HCT116 (cell line): ENCODE results near the gene ADGRE1. TPM values are rescaled to one million over a fixed set of nuclear protein-coding genes. Genes with fewer than 3 reads are reported as not detected.

Experiments
- ATAC-seq: fragments of 200-7000 bp; cut with Tn5 transposase; 2 replicates; pipeline ENCODE4 v1.9.1; 2020; ENCODE audit warnings: mild to moderate bottlenecking, moderate library complexity
- BruUV-seq: library from RNA; stranded (reverse); fragments of 400-500 nt; replicated peaks from 2 replicates; lab custom pipeline; 2021; lab: Mats Ljungman, UMichigan
- CTCF ChIA-PET: fragments of 300-600 bp; sonication (Branson Sonifier 250); formaldehyde crosslinking; loops from one replicate; lab custom pipeline; 2021; ENCODE audit warnings: antibody characterized with exemption; lab: Charles Lee
- POLR2A ChIA-PET: fragments of 300-600, 350-600 bp; sonication (Branson Sonifier 250); formaldehyde crosslinking; loops from one replicate; lab custom pipeline; 2021; ENCODE audit warnings: antibody characterized with exemption; lab: Charles Lee
- RAD21 ChIA-PET, 2 experiments: fragments of 300-600 bp; sonication (Branson Sonifier 250); formaldehyde crosslinking; loops; one replicate each; lab custom pipeline; 2023; ENCODE audit warnings: low total read pairs in 2 of 2; ENCODE audit not compliant: uncharacterized antibody in 2 of 2, unreplicated experiment in 2 of 2, low non-redundant PET in 1 of 2; lab: Charles Lee
- DNase-seq: peaks from one replicate; pipeline ENCODE4 v3.0.0-alpha.2; 2010; ENCODE audit warnings: low read depth, low spot score
- H2AFZ ChIP-seq: fragments of 200-600 bp; shearing (Covaris generic), sonication (generic); 2 replicates; pipeline ENCODE4 v1.6.1; 2017; ENCODE audit warnings: low read depth, mixed run types, mixed read lengths, antibody characterized with exemption, low read length; ENCODE audit not compliant: poor library complexity, severe bottlenecking
- H3K27ac ChIP-seq: 2 replicates; pipeline ENCODE4 v1.5.1; 2012; ENCODE audit warnings: low read depth, low read length
- H3K27me3 ChIP-seq: fragments of 200-600 bp; sonication (generic); 2 replicates; pipeline ENCODE4 v1.6.1; 2016; ENCODE audit warnings: mixed run types, low read length, mixed read lengths; ENCODE audit not compliant: insufficient read depth
- H3K36me3 ChIP-seq, 2 experiments: fragments of 200-500 bp in 1 of 2; fragments of 200-600 bp in 1 of 2; sonication (Bioruptor generic) in 1 of 2; sonication (generic) in 1 of 2; 2 replicates each; pipeline versions ENCODE4 v1.5.1 to v1.6.1; 2014 to 2016; ENCODE audit warnings: low read length in 2 of 2, inconsistent platforms in 1 of 2, mixed read lengths in 1 of 2, mixed run types in 1 of 2; ENCODE audit not compliant: insufficient read depth in 2 of 2, control insufficient read depth in 1 of 2
- H3K4me1 ChIP-seq, 2 experiments: fragments of 200-600 bp in 1 of 2; sonication (generic) in 1 of 2; 2 replicates each; pipeline versions ENCODE4 v1.5.1 to v1.6.1; 2012 to 2017; ENCODE audit warnings: low read length in 2 of 2, inconsistent platforms in 1 of 2, mild to moderate bottlenecking in 1 of 2, mixed read lengths in 1 of 2, mixed run types in 1 of 2, moderate library complexity in 1 of 2; ENCODE audit not compliant: insufficient read depth in 2 of 2, control insufficient read depth in 1 of 2
- H3K4me2 ChIP-seq: fragments of 200-600 bp; sonication (generic); 2 replicates; pipeline ENCODE4 v1.6.1; 2017; ENCODE audit warnings: mixed run types, low read length, mixed read lengths
- H3K4me3 ChIP-seq, 2 experiments: fragments of 200-600 bp in 1 of 2; sonication (generic) in 1 of 2; replicated peaks in 1 of 2; 2 replicates each; pipeline ENCODE4 v1.5.1; 2011 to 2016; ENCODE audit warnings: low read length in 2 of 2, control low read depth in 1 of 2, low read depth in 1 of 2, mild to moderate bottlenecking in 1 of 2, mixed read lengths in 1 of 2, mixed run types in 1 of 2
- H3K79me2 ChIP-seq: fragments of 200-600 bp; sonication (generic); 2 replicates; pipeline ENCODE4 v1.6.1; 2017; ENCODE audit warnings: mild to moderate bottlenecking, mixed run types, low read length, moderate library complexity, mixed read lengths; ENCODE audit not compliant: insufficient read depth
- H3K9ac ChIP-seq: fragments of 200-600 bp; sonication (generic); 2 replicates; pipeline ENCODE4 v1.6.1; 2016; ENCODE audit warnings: low read length, mixed read lengths
- H3K9me2 ChIP-seq: fragments of 200-600 bp; sonication (generic), shearing (Covaris generic); 2 replicates; pipeline ENCODE4 v1.6.1; 2017; ENCODE audit warnings: mixed run types, mild to moderate bottlenecking, moderate library complexity; ENCODE audit not compliant: insufficient read depth
- H3K9me3 ChIP-seq, 2 experiments: fragments of 200-500 bp in 1 of 2; fragments of 200-600 bp in 1 of 2; sonication (Bioruptor generic) in 1 of 2; sonication (generic) in 1 of 2; 2 replicates each; pipeline ENCODE4 v1.6.1; 2014 to 2017; ENCODE audit warnings: low read length in 2 of 2, mixed read lengths in 2 of 2, inconsistent platforms in 1 of 2, low read depth in 1 of 2, mild to moderate bottlenecking in 1 of 2, mixed run types in 1 of 2, moderate library complexity in 1 of 2; ENCODE audit not compliant: control insufficient read depth in 1 of 2, insufficient read depth in 1 of 2
- H4K20me1 ChIP-seq: fragments of 200-600 bp; sonication (generic), shearing (Covaris generic); 2 replicates; pipeline ENCODE4 v1.6.1; 2017; ENCODE audit warnings: mixed run types, mild to moderate bottlenecking, moderate library complexity; ENCODE audit not compliant: insufficient read depth
- CBX3 ChIP-seq: IDR thresholded peaks from 2 replicates; pipeline ENCODE4 v1.6.1; 2012; ENCODE audit warnings: low read depth
- CEBPB ChIP-seq: IDR thresholded peaks from 2 replicates; pipeline ENCODE4 v1.6.1; 2012; ENCODE audit warnings: low read depth
- EGR1 ChIP-seq: IDR thresholded peaks from 2 replicates; pipeline ENCODE4 v1.6.1; 2012; ENCODE audit warnings: low read depth
- EZH2 ChIP-seq: fragments of 200-600 bp; sonication (generic); IDR thresholded peaks from 2 replicates; pipeline ENCODE4 v1.6.1; 2017; ENCODE audit warnings: antibody characterized with exemption, mixed run types
- FOSL1 ChIP-seq: IDR thresholded peaks from 2 replicates; pipeline ENCODE4 v1.6.1; 2012; ENCODE audit warnings: low read depth
- JUND ChIP-seq: IDR thresholded peaks from 2 replicates; pipeline ENCODE4 v1.6.1; 2012
- POLR2A ChIP-seq: IDR thresholded peaks from 2 replicates; pipeline ENCODE4 v1.7.0; 2011; ENCODE audit warnings: borderline replicate concordance; ENCODE audit not compliant: insufficient read depth, insufficient read length; ENCODE audit errors: extremely low read depth
- POLR2AphosphoS5 ChIP-seq: IDR thresholded peaks from 2 replicates; pipeline ENCODE4 v1.6.1; 2011; ENCODE audit warnings: mild to moderate bottlenecking, low read depth, low read length, moderate library complexity
- RAD21 ChIP-seq: IDR thresholded peaks from 2 replicates; pipeline ENCODE4 v1.6.1; 2012; ENCODE audit warnings: low read depth, mild to moderate bottlenecking
- SP1 ChIP-seq: IDR thresholded peaks from 2 replicates; pipeline ENCODE4 v1.6.1; 2012; ENCODE audit warnings: low read depth
- TCF7L2 ChIP-seq: IDR thresholded peaks from 2 replicates; pipeline ENCODE4 v1.7.0; 2011; ENCODE audit warnings: borderline replicate concordance, inconsistent platforms; ENCODE audit not compliant: insufficient read depth, insufficient read length; ENCODE audit errors: extremely low read depth
- YY1 ChIP-seq: IDR thresholded peaks from 2 replicates; pipeline ENCODE4 v1.6.1; 2011; ENCODE audit warnings: low read length, low read depth, moderate library complexity, mild to moderate bottlenecking; ENCODE audit not compliant: insufficient replicate concordance; ENCODE audit errors: extremely low read depth
- intact Hi-C: fragments of 100-400 bp; cut with micrococcal nuclease; formaldehyde crosslinking; loops from 2 replicates; pipeline ENCODE4 v1.10.0; 2022
- total RNA-seq: library from RNA; stranded (reverse); gene quantifications from one replicate; pipeline ENCODE4 v1.2.1, GENCODE V29; 2021; ENCODE audit not compliant: unreplicated experiment
- TF ChIP-seq, protein P1 (sequence below), 3 experiments: fragments of 200-600 bp in 1 of 3; sonication (generic) in 1 of 3; IDR thresholded peaks in 2 of 3; conservative IDR thresholded peaks in 1 of 3; 2 replicates each; pipeline ENCODE4 v1.5.1; 2012 to 2017; ENCODE audit warnings: low read depth in 2 of 3, low read length in 2 of 3, antibody characterized with exemption in 1 of 3, borderline replicate concordance in 1 of 3, control low read depth in 1 of 3, mild to moderate bottlenecking in 1 of 3, mixed read lengths in 1 of 3, mixed run types in 1 of 3, moderate library complexity in 1 of 3; ENCODE audit not compliant: insufficient read depth in 1 of 3
- TF ChIP-seq, protein P2 (sequence below): IDR thresholded peaks from 2 replicates; pipeline ENCODE4 v1.6.1; 2011; ENCODE audit warnings: mild to moderate bottlenecking, low read length, moderate library complexity; ENCODE audit not compliant: insufficient replicate concordance; ENCODE audit errors: extremely low read depth
- TF ChIP-seq, protein P3 (sequence below): IDR thresholded peaks from 2 replicates; pipeline ENCODE4 v1.6.1; 2012

Gene ADGRE1
- total RNA-seq, 1 experiment from 2014 or later: not detected

DNA sequence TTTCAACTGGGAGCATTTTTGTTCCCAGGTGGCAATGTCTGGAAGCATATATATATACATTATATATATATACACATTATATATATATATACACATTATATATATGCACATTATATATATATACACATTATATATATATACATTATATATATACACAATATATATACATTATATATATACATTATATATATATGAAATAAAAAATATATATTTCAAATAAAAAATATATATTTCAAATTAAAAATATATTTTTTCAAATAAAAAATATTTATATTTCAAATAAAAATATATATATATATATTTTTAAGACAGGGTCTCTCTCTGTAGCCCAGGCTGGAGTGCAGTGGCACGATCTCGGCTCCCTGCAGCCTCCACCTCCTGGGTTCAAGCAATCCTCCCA lies 61.5 kb downstream of the ADGRE1 start:
- ChIA-PET POLR2A (no interaction called here), CTCF (interaction anchor here (2.5 kb wide), 1 partner anchor 15 kb away, joined by 10 read pairs; no protein-coding TSS in a partner anchor), RAD21 (no interaction called here)
- no TSS peak for BruUV-seq
- no peak overlapping the region for H3K4me3 ChIP-seq
- intact Hi-C loops: loop anchor here (10.0 kb wide), 1 partner anchor 396 kb away; the partner anchor contains the start of gene ARHGEF18
- TF ChIP-seq CEBPB: no peak
- TF ChIP-seq JUND: no peak
- no peak for TF ChIP-seq CBX3
- no peak for TF ChIP-seq SP1
- TF ChIP-seq EZH2: no peak
- TF ChIP-seq POLR2AphosphoS5: no peak
- TF ChIP-seq EGR1: no peak
- TF ChIP-seq, protein P1, sequence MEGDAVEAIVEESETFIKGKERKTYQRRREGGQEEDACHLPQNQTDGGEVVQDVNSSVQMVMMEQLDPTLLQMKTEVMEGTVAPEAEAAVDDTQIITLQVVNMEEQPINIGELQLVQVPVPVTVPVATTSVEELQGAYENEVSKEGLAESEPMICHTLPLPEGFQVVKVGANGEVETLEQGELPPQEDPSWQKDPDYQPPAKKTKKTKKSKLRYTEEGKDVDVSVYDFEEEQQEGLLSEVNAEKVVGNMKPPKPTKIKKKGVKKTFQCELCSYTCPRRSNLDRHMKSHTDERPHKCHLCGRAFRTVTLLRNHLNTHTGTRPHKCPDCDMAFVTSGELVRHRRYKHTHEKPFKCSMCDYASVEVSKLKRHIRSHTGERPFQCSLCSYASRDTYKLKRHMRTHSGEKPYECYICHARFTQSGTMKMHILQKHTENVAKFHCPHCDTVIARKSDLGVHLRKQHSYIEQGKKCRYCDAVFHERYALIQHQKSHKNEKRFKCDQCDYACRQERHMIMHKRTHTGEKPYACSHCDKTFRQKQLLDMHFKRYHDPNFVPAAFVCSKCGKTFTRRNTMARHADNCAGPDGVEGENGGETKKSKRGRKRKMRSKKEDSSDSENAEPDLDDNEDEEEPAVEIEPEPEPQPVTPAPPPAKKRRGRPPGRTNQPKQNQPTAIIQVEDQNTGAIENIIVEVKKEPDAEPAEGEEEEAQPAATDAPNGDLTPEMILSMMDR (IDR thresholded peaks at IDR 0.05 in 2 of 3, conservative IDR thresholded peaks at IDR 0.05 in 1 of 3; ENCODE audit: borderline replicate concordance in 1 of 3, insufficient read depth in 1 of 3, low read depth in 2 of 3, low read length in 2 of 3): no peak
- TF ChIP-seq POLR2A: no peak
- no peak for TF ChIP-seq YY1
- no peak for TF ChIP-seq RAD21
- TF ChIP-seq, protein P2, sequence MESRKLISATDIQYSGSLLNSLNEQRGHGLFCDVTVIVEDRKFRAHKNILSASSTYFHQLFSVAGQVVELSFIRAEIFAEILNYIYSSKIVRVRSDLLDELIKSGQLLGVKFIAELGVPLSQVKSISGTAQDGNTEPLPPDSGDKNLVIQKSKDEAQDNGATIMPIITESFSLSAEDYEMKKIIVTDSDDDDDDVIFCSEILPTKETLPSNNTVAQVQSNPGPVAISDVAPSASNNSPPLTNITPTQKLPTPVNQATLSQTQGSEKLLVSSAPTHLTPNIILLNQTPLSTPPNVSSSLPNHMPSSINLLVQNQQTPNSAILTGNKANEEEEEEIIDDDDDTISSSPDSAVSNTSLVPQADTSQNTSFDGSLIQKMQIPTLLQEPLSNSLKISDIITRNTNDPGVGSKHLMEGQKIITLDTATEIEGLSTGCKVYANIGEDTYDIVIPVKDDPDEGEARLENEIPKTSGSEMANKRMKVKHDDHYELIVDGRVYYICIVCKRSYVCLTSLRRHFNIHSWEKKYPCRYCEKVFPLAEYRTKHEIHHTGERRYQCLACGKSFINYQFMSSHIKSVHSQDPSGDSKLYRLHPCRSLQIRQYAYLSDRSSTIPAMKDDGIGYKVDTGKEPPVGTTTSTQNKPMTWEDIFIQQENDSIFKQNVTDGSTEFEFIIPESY: no peak
- TF ChIP-seq FOSL1: no peak
- TF ChIP-seq, protein P3, sequence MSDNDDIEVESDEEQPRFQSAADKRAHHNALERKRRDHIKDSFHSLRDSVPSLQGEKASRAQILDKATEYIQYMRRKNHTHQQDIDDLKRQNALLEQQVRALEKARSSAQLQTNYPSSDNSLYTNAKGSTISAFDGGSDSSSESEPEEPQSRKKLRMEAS: no peak
- TF ChIP-seq TCF7L2: no peak
- H3K4me2 ChIP-seq: no peak overlapping the region
- H3K9me2 ChIP-seq: no peaks in the 10 kb centered on the region
- H3K27me3 ChIP-seq: no peaks in the 10 kb centered on the region
- no peak overlapping the region for H3K27ac ChIP-seq
- ATAC-seq: no peak
- peaks cover 0 to 7% of the 10 kb centered on the region in 2 experiments; a peak in 2 of 4 replicates for H3K4me1 ChIP-seq
- no peak for DNase-seq
- H3K9ac ChIP-seq: no peak overlapping the region
- no peaks in the 10 kb centered on the region for H4K20me1 ChIP-seq
- no peaks in the 10 kb centered on the region for H3K9me3 ChIP-seq
- no peaks in the 10 kb centered on the region for H3K79me2 ChIP-seq
- H3K36me3 ChIP-seq: no peaks in the 10 kb centered on the region
- H2AFZ ChIP-seq: no peak overlapping the region
